NB4 (cell line): Measurements from ENCODE around the gene MEF2A.

Experiments
- MYC ChIP-seq: IDR thresholded peaks from 2 replicates; pipeline ENCODE4 v1.6.1; 2011; ENCODE audit warnings: low read depth, low read length
- POLR2A ChIP-seq: IDR thresholded peaks from 2 replicates; pipeline ENCODE4 v1.6.1; 2011; ENCODE audit warnings: mild to moderate bottlenecking; ENCODE audit not compliant: insufficient read length; ENCODE audit errors: extremely low read depth
- TF ChIP-seq, protein P1 (sequence below): IDR thresholded peaks from one replicate; pipeline ENCODE4 v1.5.1; 2012; ENCODE audit warnings: low read depth, low read length

DNA sequence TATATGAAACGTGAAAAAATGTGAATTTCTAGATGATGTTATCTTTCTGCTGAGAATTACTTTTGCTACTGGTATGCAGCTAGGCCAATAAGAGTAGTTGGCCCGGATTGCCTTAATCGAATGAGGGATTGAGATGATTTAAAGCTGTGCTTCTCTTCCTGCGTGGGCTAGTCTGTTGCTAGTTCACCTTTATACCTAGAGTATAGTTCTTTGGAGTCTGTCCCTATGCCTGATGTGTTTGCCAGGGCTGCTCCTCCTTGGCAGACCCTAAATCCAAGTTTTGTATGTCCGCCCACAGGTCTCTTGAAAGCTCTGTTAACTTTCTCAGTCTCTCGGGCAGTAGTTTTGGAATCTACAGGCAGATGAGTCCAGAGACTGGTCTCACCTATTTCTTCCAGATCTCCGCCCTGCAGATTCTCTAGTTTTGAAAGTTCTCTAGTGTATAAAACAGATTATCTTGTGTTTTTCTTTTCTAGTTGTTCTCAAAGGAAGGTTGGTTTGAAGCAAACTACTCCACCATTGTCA, 64.9 kb downstream of the MEF2A start:
- TF ChIP-seq POLR2A (no peak), MYC (no peak)
- TF ChIP-seq, protein P1, sequence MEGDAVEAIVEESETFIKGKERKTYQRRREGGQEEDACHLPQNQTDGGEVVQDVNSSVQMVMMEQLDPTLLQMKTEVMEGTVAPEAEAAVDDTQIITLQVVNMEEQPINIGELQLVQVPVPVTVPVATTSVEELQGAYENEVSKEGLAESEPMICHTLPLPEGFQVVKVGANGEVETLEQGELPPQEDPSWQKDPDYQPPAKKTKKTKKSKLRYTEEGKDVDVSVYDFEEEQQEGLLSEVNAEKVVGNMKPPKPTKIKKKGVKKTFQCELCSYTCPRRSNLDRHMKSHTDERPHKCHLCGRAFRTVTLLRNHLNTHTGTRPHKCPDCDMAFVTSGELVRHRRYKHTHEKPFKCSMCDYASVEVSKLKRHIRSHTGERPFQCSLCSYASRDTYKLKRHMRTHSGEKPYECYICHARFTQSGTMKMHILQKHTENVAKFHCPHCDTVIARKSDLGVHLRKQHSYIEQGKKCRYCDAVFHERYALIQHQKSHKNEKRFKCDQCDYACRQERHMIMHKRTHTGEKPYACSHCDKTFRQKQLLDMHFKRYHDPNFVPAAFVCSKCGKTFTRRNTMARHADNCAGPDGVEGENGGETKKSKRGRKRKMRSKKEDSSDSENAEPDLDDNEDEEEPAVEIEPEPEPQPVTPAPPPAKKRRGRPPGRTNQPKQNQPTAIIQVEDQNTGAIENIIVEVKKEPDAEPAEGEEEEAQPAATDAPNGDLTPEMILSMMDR = no peak
